Measurements from ENCODE around the gene GAS2L2.
"Not testable (repeated sequence)": the region's sequence is repeated elsewhere in the genome, so short reads cannot be mapped to it uniquely, and the experiment has no call there.

GAS2L2 gene

DNA sequence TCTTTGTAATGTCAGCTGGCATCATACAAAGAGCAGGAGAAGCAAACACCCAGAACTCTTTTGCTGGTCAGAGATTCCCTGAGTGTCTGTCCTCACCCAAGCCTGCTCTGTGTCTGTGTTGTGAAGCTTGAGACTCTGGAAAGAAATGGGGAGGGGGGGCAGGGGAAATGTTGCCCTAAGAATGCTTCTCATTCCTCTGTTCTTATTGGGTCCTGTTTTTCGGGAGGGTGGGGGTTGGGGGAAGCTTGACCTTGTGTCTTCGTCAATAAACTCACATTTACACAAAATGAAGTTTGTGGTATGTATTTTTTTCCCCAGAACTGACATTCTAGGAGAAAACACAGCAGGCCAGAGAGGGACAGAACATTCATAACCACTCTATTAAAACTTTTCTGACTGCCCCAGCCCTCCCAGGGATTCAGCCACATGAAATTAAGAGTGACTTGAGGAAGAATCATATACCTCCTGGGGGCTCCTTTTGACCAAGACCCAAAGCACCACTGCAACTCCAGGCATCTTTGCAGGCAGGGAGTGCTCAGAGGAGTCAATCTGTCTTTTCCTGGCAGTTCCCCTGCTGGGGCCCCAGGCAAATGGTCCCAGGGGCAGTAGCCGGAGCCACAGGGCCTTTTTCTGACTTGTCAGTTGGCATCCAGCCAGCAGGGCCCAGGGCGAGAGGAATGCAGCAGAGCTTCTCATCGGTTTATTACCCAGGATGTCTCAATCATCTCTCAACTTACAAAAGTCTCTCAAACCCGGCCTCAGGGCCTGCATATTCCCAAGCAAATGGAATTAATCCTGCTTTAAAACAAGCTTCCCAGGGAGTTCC is 26.7 kb downstream of the GAS2L2 start:
- peak; percentile 94 for DNase-seq

DNA sequence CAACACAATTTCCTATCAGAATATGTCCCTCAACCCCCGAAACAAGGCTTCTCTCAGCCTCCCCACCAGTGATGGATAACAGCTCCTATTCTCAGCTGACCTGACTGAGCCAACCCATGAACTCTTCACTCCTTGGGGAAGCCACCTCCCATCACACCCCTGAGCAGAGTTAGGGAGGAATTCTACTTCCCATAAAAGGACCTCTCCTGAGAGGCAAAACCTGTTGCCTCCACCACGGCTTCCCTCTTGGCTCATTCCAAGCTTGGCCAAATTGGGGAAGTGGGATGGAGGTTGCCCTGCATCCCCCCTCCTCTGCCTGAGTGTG is 27.3 kb downstream of the GAS2L2 start:
- no peak for DNase-seq

- no peak for DNase-seq
These were observed 28.0 kb downstream of the GAS2L2 start for GRCh38 chr17:35725058-35725457.

GRCh38 chr17:35723735-35724134 is 29.3 kb downstream of the GAS2L2 start:
- no peak for DNase-seq

DNA sequence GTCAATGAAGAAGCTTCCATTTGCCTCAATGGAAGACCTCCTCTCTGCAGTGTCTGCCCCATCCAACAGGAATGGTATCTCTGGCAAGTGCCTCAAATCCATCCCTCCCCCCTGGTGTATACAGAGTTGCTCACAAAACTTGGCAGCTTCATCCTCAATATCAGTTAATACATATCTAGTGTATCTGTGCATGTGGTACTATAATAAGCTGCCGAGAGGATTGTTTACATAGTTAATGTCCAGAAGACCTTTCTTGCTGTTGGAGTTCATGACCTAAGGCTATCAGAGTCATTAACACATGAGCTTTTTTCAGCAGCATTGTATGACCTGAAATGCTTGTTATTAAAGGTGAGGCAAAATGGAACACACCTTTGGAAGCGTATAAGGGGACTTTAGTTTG is 35.6 kb downstream of the GAS2L2 start:
- peak; percentile 35 for DNase-seq

GRCh38 chr17:35716897-35717465 is 36.1 kb downstream of the GAS2L2 start:
- DNase-seq: no peak

DNA sequence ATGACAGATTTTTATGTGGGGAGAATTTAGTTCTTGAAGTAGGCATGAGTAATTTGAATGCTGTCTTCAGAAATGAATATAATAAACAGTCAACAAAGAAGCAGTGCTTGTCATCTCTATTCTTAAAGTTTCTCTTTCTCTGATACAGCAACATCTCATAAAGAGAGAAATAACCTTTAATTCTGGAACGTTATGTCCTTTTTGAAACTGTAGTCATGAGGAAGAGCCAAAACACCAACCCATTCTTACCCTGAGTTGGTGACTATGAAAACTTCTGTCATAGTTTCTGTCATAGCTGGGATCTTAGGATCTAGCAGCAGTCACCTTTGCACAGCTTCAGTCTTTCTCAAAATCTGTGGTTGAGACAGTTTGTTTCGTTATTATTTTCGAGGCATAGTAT is 36.9 kb downstream of the GAS2L2 start:
- no peak for DNase-seq

- DNase-seq: peak; percentile 55
These were observed 37.6 kb downstream of the GAS2L2 start for GRCh38 chr17:35715416-35715815.

- DNase-seq: no peak
These were observed 38.1 kb downstream of the GAS2L2 start for GRCh38 chr17:35714988-35715387.

DNA sequence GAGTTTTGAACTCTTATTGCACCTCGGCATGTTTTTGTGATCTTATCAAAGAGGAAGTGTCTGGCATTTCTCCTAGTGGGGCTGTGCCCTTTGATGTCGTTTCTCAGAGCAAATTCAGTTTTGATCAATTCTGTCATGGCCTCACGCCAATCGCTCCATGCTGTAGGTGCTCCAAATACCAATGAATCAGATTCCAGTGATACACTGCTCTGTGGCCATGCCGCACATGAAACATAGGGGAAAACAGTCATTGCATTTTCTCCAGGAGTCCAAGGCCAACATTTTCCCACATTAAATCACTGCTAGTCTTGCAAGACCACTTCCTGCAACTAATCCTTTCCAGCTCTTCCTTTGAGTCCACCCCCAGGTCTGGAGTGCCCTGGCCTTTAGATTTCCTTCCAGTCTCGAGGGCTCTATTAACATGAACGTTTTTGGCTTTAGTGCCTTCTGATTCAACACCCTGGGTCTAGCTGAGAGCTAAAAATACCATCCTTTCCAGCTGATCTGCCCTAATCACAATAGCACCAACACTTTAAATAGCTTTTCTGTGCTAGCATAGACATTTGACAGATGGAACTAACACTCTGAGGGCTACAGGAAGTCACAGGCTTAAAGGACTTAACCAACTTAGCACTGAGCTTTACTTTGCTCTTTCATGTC is 39.8 kb downstream of the GAS2L2 start:
- DNase-seq: peak; percentile 38

- no peak for DNase-seq
These were observed 42.1 kb downstream of the GAS2L2 start for GRCh38 chr17:35710950-35711349.

GRCh38 chr17:35709874-35710273 is 43.2 kb downstream of the GAS2L2 start:
- DNase-seq: peak; percentile 73

GRCh38 chr17:35708951-35709350 is 44.1 kb downstream of the GAS2L2 start:
- peak; percentile 51 for DNase-seq

DNA sequence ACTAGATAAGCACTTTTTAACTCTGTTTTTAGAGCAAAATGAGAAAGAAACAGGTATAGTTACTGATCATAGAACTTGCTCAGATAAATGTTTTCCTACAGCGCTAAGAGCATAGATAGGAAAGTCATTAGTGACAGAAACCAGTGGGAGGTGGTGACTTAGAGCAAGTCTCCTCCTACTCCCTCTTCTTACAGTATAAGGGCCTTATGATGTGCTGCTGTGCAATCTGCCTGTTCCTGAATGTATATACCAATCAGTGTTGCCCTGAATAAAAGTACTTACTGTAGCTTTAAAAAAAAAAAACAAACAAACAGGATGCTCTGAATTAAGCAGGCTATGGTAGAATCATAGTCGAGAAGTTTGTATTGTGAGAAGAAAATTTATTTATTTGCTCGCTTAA is 44.9 kb downstream of the GAS2L2 start:
- peak; percentile 51 for DNase-seq

DNA sequence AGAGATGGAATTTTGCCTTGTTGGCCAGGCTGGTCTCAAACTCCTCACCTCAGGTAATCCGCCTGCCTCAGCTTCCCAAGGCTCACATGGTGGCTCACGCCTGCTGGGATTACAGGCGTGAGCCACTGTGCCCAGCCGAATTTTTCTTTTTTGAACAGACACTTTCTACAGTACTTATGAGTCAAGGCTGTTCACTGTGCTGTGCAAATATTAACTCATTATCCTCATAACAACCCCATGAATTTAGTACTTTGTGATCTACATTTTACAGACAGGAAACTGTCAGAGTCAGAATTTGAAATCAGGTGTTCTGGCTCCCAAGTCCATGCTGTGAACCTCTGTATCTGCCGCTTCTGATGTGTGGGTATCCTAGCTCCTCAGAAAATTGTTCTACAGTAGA is 47.3 kb downstream of the GAS2L2 start:
- peak; percentile 58 for DNase-seq

DNA sequence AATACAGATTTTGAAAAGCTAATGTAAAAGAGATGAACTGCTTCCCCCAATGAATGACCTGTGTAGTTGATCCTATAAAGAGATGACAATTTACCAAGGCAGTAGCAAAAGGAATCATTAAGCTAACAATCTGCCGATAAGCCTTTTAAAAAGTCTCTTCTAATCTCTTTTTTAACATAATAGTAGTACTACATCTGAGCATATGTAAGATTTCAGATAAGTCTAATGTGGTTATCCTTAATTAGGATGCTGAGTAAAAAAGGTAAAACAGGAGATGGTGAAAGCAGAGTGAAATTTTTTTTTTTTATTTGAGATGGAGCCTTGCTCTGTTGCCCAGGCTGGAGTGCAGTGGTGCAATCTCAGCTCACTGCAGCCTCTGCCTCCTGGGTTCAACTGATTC is 47.8 kb downstream of the GAS2L2 start:
- DNase-seq: no peak

DNA sequence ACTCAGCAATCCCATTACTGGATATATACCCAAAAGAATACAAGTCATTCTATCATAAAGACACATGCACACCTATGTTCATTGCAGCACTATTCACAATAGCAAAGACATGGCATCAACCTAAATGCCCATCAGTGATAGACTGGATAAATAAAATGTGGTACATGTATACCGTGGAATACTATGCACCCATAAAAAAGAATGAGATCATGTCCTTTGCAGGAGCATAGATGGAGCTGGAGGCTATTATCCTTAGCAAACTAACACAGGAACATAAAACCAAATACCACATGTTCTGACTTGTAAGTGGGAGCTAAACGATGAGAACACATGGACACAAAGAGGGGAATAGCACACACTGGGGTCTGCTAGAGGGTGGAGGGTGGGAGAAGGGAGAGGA is 49.7 kb downstream of the GAS2L2 start:
- DNase-seq: not testable (repeated sequence)

GRCh38 chr17:35701491-35701890 is 51.5 kb downstream of the GAS2L2 start:
- DNase-seq: no peak

- peak; percentile 86 for DNase-seq
These were observed 52.9 kb downstream of the GAS2L2 start for GRCh38 chr17:35700150-35700549.

GRCh38 chr17:35698800-35699199 is 54.2 kb downstream of the GAS2L2 start:
- DNase-seq: no peak

GRCh38 chr17:35695613-35696012 is 57.4 kb downstream of the GAS2L2 start:
- no peak for DNase-seq

DNA sequence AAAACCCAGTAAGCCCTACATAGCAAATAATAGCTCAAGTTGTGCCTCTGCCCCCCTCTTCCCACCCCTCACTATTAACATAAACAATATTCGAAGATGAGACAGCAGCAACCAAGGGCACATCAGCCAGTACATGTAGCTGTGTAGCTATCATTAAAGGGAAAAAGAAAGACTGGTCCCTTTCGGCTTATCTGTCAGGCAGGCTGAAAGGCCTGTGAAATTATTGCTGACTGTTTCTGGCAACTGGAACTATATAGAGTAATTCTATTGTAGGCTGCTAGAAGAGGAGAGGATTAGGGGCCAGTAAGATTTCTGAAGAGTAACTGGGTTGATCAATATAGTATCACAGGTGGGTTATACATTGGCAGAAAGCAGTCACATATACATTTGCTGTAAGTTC is 58.1 kb downstream of the GAS2L2 start:
- no peak for DNase-seq

All from NCI-H69 (cell line).